ENCODE data around the gene PLAGL1.

The PLAGL1 gene

GRCh38 chr6:144006736-144007477 is 1.2 kb downstream of the PLAGL1 start:
- H3K27me3 ChIP-seq (replicated peaks; ENCODE audit: control insufficient read depth, insufficient read depth, low read length), result no peaks in the 10 kb centered on the region
- H3K36me3 ChIP-seq (ENCODE audit: control insufficient read depth, insufficient read depth, low read length), result no peaks in the 10 kb centered on the region
- H3K4me3 ChIP-seq (replicated peaks; ENCODE audit: low read depth, low read length), result no peak overlapping the region
- no peak for TF ChIP-seq CTCF (IDR thresholded peaks at IDR 0.05; ENCODE audit: insufficient read depth, low read length, poor library complexity, severe bottlenecking)
- DNase-seq (ENCODE audit: extremely low read depth, insufficient read length), result no peak

GRCh38 chr6:143999406-143999805 is 8.7 kb downstream of the PLAGL1 start:
- Histone ChIP-seq H3K27me3 (replicated peaks; ENCODE audit: control insufficient read depth, insufficient read depth, low read length) (no peaks in the 10 kb centered on the region), H3K4me3 (replicated peaks; ENCODE audit: low read depth, low read length) (no peak overlapping the region), H3K36me3 (ENCODE audit: control insufficient read depth, insufficient read depth, low read length) (no peaks in the 10 kb centered on the region)
- DNase-seq (ENCODE audit: extremely low read depth, insufficient read length), result no peak
- no peak for TF ChIP-seq CTCF (IDR thresholded peaks at IDR 0.05; ENCODE audit: insufficient read depth, low read length, poor library complexity, severe bottlenecking)

GRCh38 chr6:143998686-143999085 is 9.4 kb downstream of the PLAGL1 start:
- H3K4me3 ChIP-seq (replicated peaks; ENCODE audit: low read depth, low read length), result no peak overlapping the region
- H3K36me3 ChIP-seq (ENCODE audit: control insufficient read depth, insufficient read depth, low read length), result no peaks in the 10 kb centered on the region
- DNase-seq (ENCODE audit: extremely low read depth, insufficient read length), result no peak
- TF ChIP-seq CTCF (IDR thresholded peaks at IDR 0.05; ENCODE audit: insufficient read depth, low read length, poor library complexity, severe bottlenecking), result no peak
- no peaks in the 10 kb centered on the region for H3K27me3 ChIP-seq (replicated peaks; ENCODE audit: control insufficient read depth, insufficient read depth, low read length)

DNA sequence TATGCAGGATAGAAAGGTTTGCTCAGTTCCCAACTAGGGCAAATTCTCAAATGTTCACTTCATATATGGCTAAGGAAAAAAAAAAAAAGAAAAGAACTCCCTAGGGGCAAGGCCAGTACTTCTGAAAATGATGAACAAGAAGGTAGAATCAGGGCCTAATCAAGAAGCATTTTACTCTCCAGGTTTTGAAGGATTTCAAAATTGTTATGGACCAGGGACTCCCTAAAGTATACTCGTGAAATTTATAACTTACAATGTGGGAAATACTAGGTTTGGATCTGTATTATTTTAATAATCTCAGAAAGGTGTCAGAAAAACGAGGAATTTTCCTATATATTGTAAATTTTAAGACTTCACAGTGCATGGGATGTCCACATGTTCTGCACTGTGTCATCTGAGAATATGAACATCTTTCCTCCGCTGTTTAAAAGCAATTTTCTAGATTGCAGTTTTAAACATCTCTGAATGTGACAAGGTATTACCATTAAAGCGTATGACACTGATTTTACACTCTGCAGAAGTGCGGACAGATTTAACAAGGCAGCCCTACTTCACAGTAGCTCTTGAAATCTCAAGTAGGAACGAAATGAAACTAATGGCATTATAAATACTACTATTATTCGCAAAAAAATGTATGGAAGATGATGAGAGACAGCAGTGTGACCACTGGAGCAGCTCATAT is 14.0 kb downstream of the PLAGL1 start:
- H3K36me3 ChIP-seq (ENCODE audit: control insufficient read depth, insufficient read depth, low read length), result no peaks in the 10 kb centered on the region
- H3K27me3 ChIP-seq (replicated peaks; ENCODE audit: control insufficient read depth, insufficient read depth, low read length), result no peaks in the 10 kb centered on the region
- DNase-seq (ENCODE audit: extremely low read depth, insufficient read length), result no peak
- H3K4me3 ChIP-seq (replicated peaks; ENCODE audit: low read depth, low read length), result no peak overlapping the region
- TF ChIP-seq CTCF (IDR thresholded peaks at IDR 0.05; ENCODE audit: insufficient read depth, low read length, poor library complexity, severe bottlenecking), result no peak

DNA sequence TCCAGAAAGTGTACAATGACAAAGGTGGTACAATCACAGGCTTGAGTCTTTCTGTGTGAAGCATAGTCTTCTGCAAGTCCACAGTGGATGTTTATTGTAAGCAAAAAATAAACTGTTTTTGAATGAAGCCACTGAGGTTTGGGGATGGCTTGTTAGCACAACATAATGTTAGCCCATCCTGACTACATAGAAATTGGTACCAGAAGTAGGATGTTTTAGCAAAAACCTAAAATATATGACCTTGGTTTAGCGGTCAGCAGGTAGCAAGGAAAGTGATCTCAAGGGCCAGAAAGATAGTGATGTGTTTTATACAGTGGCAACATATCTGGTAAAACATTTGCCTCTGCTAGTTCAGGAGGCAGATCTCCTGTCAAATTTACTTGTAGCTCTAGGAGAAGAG is 15.8 kb downstream of the PLAGL1 start:
- TF ChIP-seq CTCF (IDR thresholded peaks at IDR 0.05; ENCODE audit: insufficient read depth, low read length, poor library complexity, severe bottlenecking), result no peak
- Histone ChIP-seq H3K36me3 (ENCODE audit: control insufficient read depth, insufficient read depth, low read length) (no peaks in the 10 kb centered on the region), H3K4me3 (replicated peaks; ENCODE audit: low read depth, low read length) (no peak overlapping the region), H3K27me3 (replicated peaks; ENCODE audit: control insufficient read depth, insufficient read depth, low read length) (no peaks in the 10 kb centered on the region)
- no peak for DNase-seq (ENCODE audit: extremely low read depth, insufficient read length)
